ENCODE results near the gene KDM5A.

Gene KDM5A

DNA sequence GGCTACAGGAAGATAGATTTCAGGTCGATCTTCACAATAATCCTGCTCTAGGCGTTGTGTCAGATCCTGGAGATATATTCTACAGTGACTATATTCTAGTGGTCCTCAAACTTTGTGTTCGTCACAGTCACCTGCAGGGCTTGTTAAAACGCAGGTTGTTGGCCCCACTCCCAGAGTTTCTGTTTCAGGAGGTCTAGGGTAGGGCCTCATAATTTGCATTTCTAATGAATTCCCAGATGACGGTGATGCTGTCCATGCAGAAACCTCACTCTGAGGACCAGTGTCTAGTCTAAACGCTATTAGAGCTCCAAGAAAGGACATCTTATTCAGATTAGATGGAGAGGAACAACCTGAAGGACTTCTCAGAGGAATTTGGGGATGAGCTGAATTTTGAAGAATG, 113.3 kb downstream of the KDM5A start:
- H3K4me3 ChIP-seq (ENCODE audit: low read depth, low read length) = no peak overlapping the region
- DNase-seq (ENCODE audit: low read depth, low spot score) = no peak
- in situ Hi-C loops (cut with HindIII; ENCODE audit: low sequenced_read_pairs) = no loop called here
- no peak for TF ChIP-seq CTCF (IDR thresholded peaks at IDR 0.05; ENCODE audit: low read depth, low read length)

- TF ChIP-seq CTCF (IDR thresholded peaks at IDR 0.05; ENCODE audit: low read depth, low read length) = no peak
- no peak for DNase-seq (ENCODE audit: low read depth, low spot score)
- H3K4me3 ChIP-seq (ENCODE audit: low read depth, low read length) = no peak overlapping the region
- in situ Hi-C loops (cut with HindIII; ENCODE audit: low sequenced_read_pairs) = no loop called here
Observed at GRCh38 chr12:273382-273781, 115.7 kb downstream of the KDM5A start.

GRCh38 chr12:272942-273341, 116.2 kb downstream of the KDM5A start:
- in situ Hi-C loops (cut with HindIII; ENCODE audit: low sequenced_read_pairs) = no loop called here
- H3K4me3 ChIP-seq (ENCODE audit: low read depth, low read length) = no peak overlapping the region
- peak; percentile 55 for DNase-seq (ENCODE audit: low read depth, low spot score)
- no peak for TF ChIP-seq CTCF (IDR thresholded peaks at IDR 0.05; ENCODE audit: low read depth, low read length)

- in situ Hi-C loops (cut with HindIII; ENCODE audit: low sequenced_read_pairs) = no loop called here
- DNase-seq (ENCODE audit: low read depth, low spot score) = no peak
- no peak for TF ChIP-seq CTCF (IDR thresholded peaks at IDR 0.05; ENCODE audit: low read depth, low read length)
- no peak overlapping the region for H3K4me3 ChIP-seq (ENCODE audit: low read depth, low read length)
Observed at GRCh38 chr12:271161-271560, 118.0 kb downstream of the KDM5A start.

DNA sequence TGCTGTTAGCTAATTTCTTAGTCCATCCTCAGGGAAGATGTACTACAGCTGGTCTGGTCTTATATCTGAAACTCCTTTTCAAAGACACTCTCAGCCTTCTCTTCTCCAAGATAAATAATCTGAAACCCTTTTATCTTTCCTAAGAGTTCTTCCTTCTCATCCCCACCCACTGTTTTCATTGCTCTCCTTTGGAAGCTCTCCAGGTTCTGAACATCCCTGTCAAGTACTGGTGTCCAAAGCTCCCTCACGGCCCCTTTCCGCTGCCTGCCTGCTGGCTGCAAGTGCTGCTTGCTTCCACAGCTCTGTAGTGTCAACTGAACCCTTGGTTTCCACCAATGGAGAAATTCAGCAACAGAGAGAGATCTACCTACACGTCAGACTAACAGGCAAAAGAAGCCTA, 119.9 kb downstream of the KDM5A start:
- TF ChIP-seq CTCF (IDR thresholded peaks at IDR 0.05; ENCODE audit: low read depth, low read length) = no peak
- no peak overlapping the region for H3K4me3 ChIP-seq (ENCODE audit: low read depth, low read length)
- in situ Hi-C loops (cut with HindIII; ENCODE audit: low sequenced_read_pairs) = no loop called here
- peak; percentile 82 for DNase-seq (ENCODE audit: low read depth, low spot score)

- in situ Hi-C loops (cut with HindIII; ENCODE audit: low sequenced_read_pairs) = no loop called here
- no peak for TF ChIP-seq CTCF (IDR thresholded peaks at IDR 0.05; ENCODE audit: low read depth, low read length)
- H3K4me3 ChIP-seq (ENCODE audit: low read depth, low read length) = no peak overlapping the region
- no peak for DNase-seq (ENCODE audit: low read depth, low spot score)
Observed at GRCh38 chr12:268483-268840, 120.7 kb downstream of the KDM5A start.

Measured in astrocyte of the spinal cord (primary cell).